Natural killer cell (primary cell): ENCODE measurements around the gene IZUMO2. TPM values are rescaled to one million over a fixed set of nuclear protein-coding genes. Genes with fewer than 3 reads are reported as not detected.

ENCODE experiments used
- ATAC-seq, 3 donors: fragments of 150-1000 bp in 2 of 3; fragments of 200-7000 bp in 1 of 3; cut with Tn5 transposase; 1 replicate in 1 of 3; 2 replicates in 2 of 3; pipeline ENCODE4 v1.10.0; 2021; ENCODE audit warnings: mild to moderate bottlenecking in 2 of 3, moderate library complexity in 2 of 3
- DNase-seq, 2 donors: peaks; one replicate each; pipeline versions ENCODE4 v3.0.0 to v3.0.0-alpha.2; 2013 to 2021; ENCODE audit warnings: mixed read lengths in 1 of 2
- H3K27ac ChIP-seq: one replicate; pipeline ENCODE4 v1.5.1; 2013; ENCODE audit warnings: mild to moderate bottlenecking, low read length
- H3K27me3 ChIP-seq: one replicate; pipeline ENCODE4 v1.6.1; 2013; ENCODE audit warnings: low read length; ENCODE audit not compliant: control insufficient read depth, insufficient read depth
- H3K36me3 ChIP-seq: one replicate; pipeline ENCODE4 v1.6.1; 2013; ENCODE audit warnings: low read length; ENCODE audit not compliant: control insufficient read depth, insufficient read depth
- H3K4me1 ChIP-seq: one replicate; pipeline ENCODE4 v1.6.1; 2013; ENCODE audit warnings: low read length; ENCODE audit not compliant: control insufficient read depth, insufficient read depth
- H3K4me3 ChIP-seq: one replicate; pipeline ENCODE4 v1.5.1; 2013; ENCODE audit warnings: low read length
- H3K9me3 ChIP-seq: one replicate; pipeline ENCODE4 v1.6.1; 2013; ENCODE audit warnings: low read length; ENCODE audit not compliant: control insufficient read depth, insufficient read depth
- H3K27ac Mint-ChIP-seq, 2 donors: one replicate each; pipeline ENCODE4 v1.8.0; 2022; ENCODE audit warnings: mild to moderate bottlenecking in 2 of 2, mixed read lengths in 2 of 2, moderate library complexity in 1 of 2
- H3K27me3 Mint-ChIP-seq, 2 donors: one replicate each; pipeline ENCODE4 v1.8.0; 2022; ENCODE audit warnings: low read depth in 2 of 2, mixed read lengths in 2 of 2
- H3K36me3 Mint-ChIP-seq: one replicate; pipeline ENCODE4 v1.8.0; 2022; ENCODE audit warnings: mixed read lengths
- H3K4me1 Mint-ChIP-seq, 2 donors: one replicate each; pipeline ENCODE4 v1.8.0; 2022; ENCODE audit warnings: mixed read lengths in 2 of 2
- H3K4me3 Mint-ChIP-seq: one replicate; pipeline ENCODE4 v1.8.0; 2022; ENCODE audit warnings: mild to moderate bottlenecking, moderate library complexity, mixed read lengths
- H3K9me3 Mint-ChIP-seq, 2 donors: one replicate each; pipeline ENCODE4 v1.8.0; 2022; ENCODE audit warnings: mixed read lengths in 2 of 2
- CTCF ChIP-seq: fragments of 200-600 bp; IDR thresholded peaks from one replicate; pipeline ENCODE4 v1.8.0; 2022; ENCODE audit warnings: antibody characterized with exemption
- WGBS: methylation state at CpG from one replicate; pipeline ENCODE4 v1.1.7; 2013; ENCODE audit warnings: missing lambda C conversion rate; ENCODE audit not compliant: insufficient coverage; 5-methylcytosine and 5-hydroxymethylcytosine counted together
- intact Hi-C: fragments of 100-400 bp; cut with micrococcal nuclease; formaldehyde crosslinking; loops from one replicate; pipeline ENCODE4 v1.14.2; 2022
- total RNA-seq, 4 donors: library from RNA; stranded (reverse); fragments of 120-200 nt in 1 of 4; gene quantifications; one replicate each; pipeline versions ENCODE4 v1.2.3 to v1.2.4, GENCODE V29; 2013 to 2022

IZUMO2 gene
- total RNA-seq, 3 donors from 2014 or later (not counting 1 experiment from before 2014, with no cell fraction given), result not detected

- Mint-ChIP-seq H3K4me3 (no peak overlapping the region), H3K36me3 (no peaks in the 10 kb centered on the region), H3K9me3 (no peaks in the 10 kb centered on the region), H3K4me1 (no peaks in the 10 kb centered on the region), H3K27ac (no peak overlapping the region), H3K27me3 (peaks cover 16 to 17% of the 10 kb centered on the region in 2 donors)
- Histone ChIP-seq H3K4me3 (no peak overlapping the region), H3K36me3 (no peaks in the 10 kb centered on the region), H3K9me3 (no peaks in the 10 kb centered on the region), H3K4me1 (no peaks in the 10 kb centered on the region), H3K27ac (no peak overlapping the region), H3K27me3 (peaks cover 16% of the 10 kb centered on the region)
- intact Hi-C loops, result no loop called here
- no peak for TF ChIP-seq CTCF
- 79% methylated on average over 6 of the region's 6 CpGs for WGBS
- no peak for ATAC-seq
- DNase-seq, result no peak
Observed at GRCh38 chr19:50206191-50206590, 43.1 kb upstream of the IZUMO2 start.

GRCh38 chr19:50205681-50206138 lies 42.6 kb upstream of the IZUMO2 start:
- ATAC-seq (no peak), DNase-seq (no peak)
- Histone ChIP-seq H3K4me3 (no peak overlapping the region), H3K27me3 (peaks cover 16% of the 10 kb centered on the region), H3K27ac (no peak overlapping the region), H3K36me3 (no peaks in the 10 kb centered on the region), H3K4me1 (no peaks in the 10 kb centered on the region), H3K9me3 (no peaks in the 10 kb centered on the region)
- Mint-ChIP-seq H3K27ac (no peak overlapping the region), H3K27me3 (peaks cover 16 to 20% of the 10 kb centered on the region in 2 donors), H3K9me3 (no peaks in the 10 kb centered on the region), H3K36me3 (no peaks in the 10 kb centered on the region), H3K4me3 (no peak overlapping the region), H3K4me1 (no peaks in the 10 kb centered on the region)
- intact Hi-C loops, result no loop called here
- WGBS, result 26% methylated on average over 10 of the region's 12 CpGs
- no peak for TF ChIP-seq CTCF

GRCh38 chr19:50204811-50205675 lies 42.0 kb upstream of the IZUMO2 start:
- no peak for TF ChIP-seq CTCF
- no peaks in the 10 kb centered on the region for H3K36me3 ChIP-seq
- no peak overlapping the region for H3K4me3 ChIP-seq
- H3K27ac ChIP-seq, result no peak overlapping the region
- Mint-ChIP-seq H3K27me3 (peaks cover 16 to 20% of the 10 kb centered on the region in 2 donors), H3K4me1 (no peaks in the 10 kb centered on the region), H3K36me3 (no peaks in the 10 kb centered on the region), H3K9me3 (no peaks in the 10 kb centered on the region), H3K27ac (no peak overlapping the region), H3K4me3 (no peak overlapping the region)
- H3K4me1 ChIP-seq, result no peaks in the 10 kb centered on the region
- 9% methylated on average over 47 of the region's 49 CpGs for WGBS
- H3K27me3 ChIP-seq, result peaks cover 16% of the 10 kb centered on the region
- DNase-seq, result peak in 1 of 2 donors; percentile 23
- H3K9me3 ChIP-seq, result no peaks in the 10 kb centered on the region
- intact Hi-C loops, result no loop called here
- ATAC-seq, result peak in 1 of 3 donors; percentile 29
